B cell (primary cell): ENCODE measurements around the gene DACH2. TPM values are rescaled to one million over a fixed set of nuclear protein-coding genes. Genes with fewer than 3 reads are reported as not detected.

Experiments
- ATAC-seq: fragments of 200-7000 bp; cut with Tn5 transposase; one replicate; pipeline ENCODE4 v1.10.0; 2021; ENCODE audit warnings: low read depth, mild to moderate bottlenecking, moderate number of reproducible peaks, moderate library complexity
- CTCF ChIA-PET: fragments of 350-600 bp; sonication (Branson Sonifier 250); formaldehyde crosslinking; loops from one replicate; lab custom pipeline; 2021; ENCODE audit warnings: antibody characterized with exemption, inconsistent platforms; lab: Charles Lee
- POLR2A ChIA-PET: fragments of 350-600 bp; sonication (Branson Sonifier 250); formaldehyde crosslinking; loops from one replicate; lab custom pipeline; 2021; ENCODE audit warnings: antibody characterized with exemption; lab: Charles Lee
- DNase-seq: peaks from one replicate; pipeline ENCODE4 v3.0.0; 2013
- H2AFZ ChIP-seq: 2 replicates; pipeline ENCODE4 v1.6.1; 2012; ENCODE audit warnings: mild to moderate bottlenecking, low read depth, low read length; ENCODE audit not compliant: insufficient read depth, poor library complexity, severe bottlenecking
- H3K27ac ChIP-seq, 2 donors: 1 replicate in 1 of 2; 2 replicates in 1 of 2; pipeline ENCODE4 v1.5.1; 2012 to 2013; ENCODE audit warnings: low read length in 2 of 2, mild to moderate bottlenecking in 2 of 2, moderate library complexity in 1 of 2
- H3K27me3 ChIP-seq, 4 experiments: fragments of 200-600 bp in 1 of 4; sonication (generic) in 1 of 4; replicated peaks in 1 of 4; 1 replicate in 2 of 4; 2 replicates in 2 of 4; pipeline versions ENCODE4 v1.6.1 to v1.7.0; 2013 to 2016; ENCODE audit warnings: low read length in 3 of 4, mild to moderate bottlenecking in 2 of 4, mixed read lengths in 1 of 4, moderate library complexity in 1 of 4; ENCODE audit not compliant: insufficient read depth in 4 of 4, control insufficient read depth in 3 of 4; ENCODE audit errors: control extremely low read depth in 1 of 4
- H3K36me3 ChIP-seq, 2 experiments: replicated peaks in 1 of 2; 1 replicate in 1 of 2; 2 replicates in 1 of 2; pipeline versions ENCODE4 v1.6.1 to v1.7.1; 2013; ENCODE audit warnings: low read length in 1 of 2; ENCODE audit not compliant: insufficient read depth in 2 of 2, control insufficient read depth in 1 of 2; ENCODE audit errors: control extremely low read depth in 1 of 2, extremely low read depth in 1 of 2
- H3K4me1 ChIP-seq, 2 donors: fragments of 200-600 bp in 1 of 2; sonication (generic) in 1 of 2; 1 replicate in 1 of 2; 2 replicates in 1 of 2; pipeline versions ENCODE4 v1.5.1 to v1.6.1; 2013 to 2017; ENCODE audit warnings: low read length in 2 of 2; ENCODE audit not compliant: control insufficient read depth in 2 of 2, insufficient read depth in 2 of 2
- H3K4me2 ChIP-seq: replicated peaks from 2 replicates; pipeline ENCODE3; 2012; ENCODE audit warnings: mild to moderate bottlenecking, low read depth, low read length; ENCODE audit not compliant: poor library complexity, severe bottlenecking
- H3K4me3 ChIP-seq, 5 experiments: fragments of 200-600 bp in 1 of 5; sonication (generic) in 1 of 5; 1 replicate in 3 of 5; 2 replicates in 2 of 5; pipeline versions ENCODE4 v1.5.1 to v1.7.0; 2011 to 2016; ENCODE audit warnings: low read length in 4 of 5, mild to moderate bottlenecking in 4 of 5, low read depth in 2 of 5, control low read depth in 1 of 5, moderate library complexity in 1 of 5; ENCODE audit not compliant: insufficient read depth in 1 of 5; ENCODE audit errors: control extremely low read depth in 1 of 5, extremely low read depth in 1 of 5
- H3K79me2 ChIP-seq: fragments of 200-600 bp; sonication (generic); one replicate; pipeline ENCODE4 v1.6.0; 2016; ENCODE audit warnings: low read length; ENCODE audit not compliant: control insufficient read depth, insufficient read depth
- H3K9ac ChIP-seq: fragments of 200-600 bp; sonication (generic); 2 replicates; pipeline ENCODE4 v1.6.1; 2017; ENCODE audit warnings: mild to moderate bottlenecking, low read length, moderate library complexity
- H3K9me3 ChIP-seq, 3 donors: one replicate each; pipeline versions ENCODE4 v1.6.1 to v1.7.1; 2013; ENCODE audit warnings: low read length in 2 of 3; ENCODE audit not compliant: control insufficient read depth in 2 of 3, insufficient read depth in 1 of 3; ENCODE audit errors: control extremely low read depth in 1 of 3
- H4K20me1 ChIP-seq: 2 replicates; pipeline ENCODE4 v1.6.0; 2012; ENCODE audit warnings: mild to moderate bottlenecking, low read length; ENCODE audit not compliant: insufficient read depth, control insufficient read depth, poor library complexity, severe bottlenecking
- H3K27ac Mint-ChIP-seq: one replicate; pipeline ENCODE4 v1.8.0; 2021; ENCODE audit warnings: mixed read lengths
- H3K27me3 Mint-ChIP-seq: one replicate; pipeline ENCODE4 v1.8.0; 2021; ENCODE audit warnings: mixed read lengths
- H3K4me1 Mint-ChIP-seq: one replicate; pipeline ENCODE4 v1.8.0; 2021; ENCODE audit warnings: mixed read lengths
- H3K4me3 Mint-ChIP-seq: one replicate; pipeline ENCODE4 v1.8.0; 2021; ENCODE audit warnings: mixed read lengths
- H3K9me3 Mint-ChIP-seq: one replicate; pipeline ENCODE4 v1.8.0; 2022; ENCODE audit warnings: mixed read lengths; ENCODE audit not compliant: insufficient read depth
- CTCF ChIP-seq: fragments of 200-600 bp; IDR thresholded peaks from one replicate; pipeline ENCODE4 v1.8.0; 2022; ENCODE audit warnings: antibody characterized with exemption, mild to moderate bottlenecking
- EZH2 ChIP-seq: IDR thresholded peaks from 2 replicates; pipeline ENCODE4 v1.6.1; 2012; ENCODE audit warnings: borderline replicate concordance, low read depth, mild to moderate bottlenecking, moderate library complexity, low read length; ENCODE audit not compliant: insufficient read depth, poor library complexity, severe bottlenecking
- WGBS: methylation state at CpG from one replicate; pipeline ENCODE4 v1.1.5; 2013; ENCODE audit warnings: missing lambda C conversion rate; ENCODE audit not compliant: insufficient coverage; 5-methylcytosine and 5-hydroxymethylcytosine counted together
- intact Hi-C: fragments of 100-400 bp; cut with micrococcal nuclease; formaldehyde crosslinking; loops from one replicate; pipeline ENCODE4 v1.10.0; 2022
- polyA minus RNA-seq: library from RNA; depleted of rRNA, polyadenylated mRNA; stranded (reverse); fragments of >200 nt; gene quantifications from 2 replicates; pipeline ENCODE4 v1.2.3, GENCODE V29; 2012
- polyA plus RNA-seq: library from polyadenylated mRNA; depleted of rRNA; stranded (reverse); fragments of >200 nt; gene quantifications from 2 replicates; pipeline ENCODE4 v1.2.3, GENCODE V29; 2012
- total RNA-seq, 2 donors: library from RNA; stranded (reverse); fragments of 120-200 nt in 1 of 2; gene quantifications; 1 replicate in 1 of 2; 2 replicates in 1 of 2; pipeline versions ENCODE4 v1.2.3 to v1.2.4, GENCODE V29; 2013 to 2022

The DACH2 gene
- total RNA-seq (not detected in 2 replicates), polyA plus RNA-seq (0.06 and 0.07 TPM in 2 replicates), polyA minus RNA-seq (not detected in 2 replicates)
- 0.05 TPM for total RNA-seq (2013)

GRCh38 chrX:86148024-86148511 lies at the start of gene DACH2:
Gene DACH2, plus strand, starts transcription at chrX:86148451.
- H3K9ac ChIP-seq = peak within 1 kb of the TSS; percentile 57
- ChIA-PET CTCF (no interaction called here), POLR2A (no interaction called here)
- intact Hi-C loops = no loop called here
- peak within 1 kb of the TSS; percentile 72 for H3K4me2 ChIP-seq
- H3K27ac ChIP-seq = no peak within 1 kb of the TSS
- DNase-seq = peak; percentile 68
- peaks cover 23% of the 10 kb centered on the region for H3K27me3 Mint-ChIP-seq
- H3K9me3 Mint-ChIP-seq = no peaks in the 10 kb centered on the region
- H4K20me1 ChIP-seq = no peaks in the 10 kb centered on the region
- peaks cover 0 to 4% (median 0%) of the 10 kb centered on the region in 3 donors for H3K9me3 ChIP-seq
- no peaks in the 10 kb centered on the region for H3K36me3 ChIP-seq
- peak; percentile 97 for ATAC-seq
- peaks cover 16% of the 10 kb centered on the region for H3K4me1 Mint-ChIP-seq
- H3K27ac Mint-ChIP-seq = no peak within 1 kb of the TSS
- WGBS = 7% methylated on average over 6 of the region's 34 CpGs
- H3K4me3 Mint-ChIP-seq = peak within 1 kb of the TSS; percentile 86
- H3K4me3 ChIP-seq = peak within 1 kb of the TSS in 4 of 5 experiments; percentile 37 to 58 (median 52)
- peaks cover 0 to 17% of the 10 kb centered on the region in 2 donors for H3K4me1 ChIP-seq
- no peaks in the 10 kb centered on the region for H3K79me2 ChIP-seq
- peaks cover 0 to 22% (median 8%) of the 10 kb centered on the region in 4 experiments for H3K27me3 ChIP-seq
- TF ChIP-seq CTCF = no peak
- no peak for TF ChIP-seq EZH2
- peak within 1 kb of the TSS; percentile 61 for H2AFZ ChIP-seq

- POLR2A ChIA-PET = no interaction called here
- no peak overlapping the region for H3K27ac ChIP-seq
- H3K9me3 Mint-ChIP-seq = no peaks in the 10 kb centered on the region
Observed at GRCh38 chrX:86102341-86102740, 45.9 kb upstream of the DACH2 start.

More at GRCh38 chrX:86102341-86102740, 45.9 kb upstream of the DACH2 start:
- Histone ChIP-seq H3K79me2 (no peaks in the 10 kb centered on the region), H3K4me1 (no peaks in the 10 kb centered on the region), H3K4me2 (no peak overlapping the region), H3K36me3 (no peaks in the 10 kb centered on the region), H2AFZ (no peak overlapping the region), H4K20me1 (no peaks in the 10 kb centered on the region), H3K27me3 (no peaks in the 10 kb centered on the region), H3K9ac (no peak overlapping the region), H3K4me3 (no peak overlapping the region), H3K9me3 (peaks cover 0 to 3% (median 0%) of the 10 kb centered on the region in 3 donors)
- no peaks in the 10 kb centered on the region for H3K27me3 Mint-ChIP-seq
- TF ChIP-seq EZH2 (no peak), CTCF (no peak)
- DNase-seq (no peak), ATAC-seq (no peak)
- no peak overlapping the region for H3K27ac Mint-ChIP-seq
- intact Hi-C loops = no loop called here
- H3K4me1 Mint-ChIP-seq = no peaks in the 10 kb centered on the region
- CTCF ChIA-PET = no interaction called here
- WGBS = no CpG with 5 or more reads among the region's 2 CpGs
- no peak overlapping the region for H3K4me3 Mint-ChIP-seq
